ENCODE measurements around the gene NTM. TPM values are rescaled to one million over a fixed set of nuclear protein-coding genes. Genes with fewer than 3 reads are reported as not detected.

The NTM gene
- total and polyA plus RNA-seq, 2 of the 8 experiments (the other 6 are each of a cell fraction or from before 2014, with no cell fraction given), result 13.4 to 20.0 TPM

- H3K79me1 ChIP-seq (ENCODE audit: low read depth, low read length), result no peaks in the 10 kb centered on the region
- peaks cover 0 to 4% of the 10 kb centered on the region in 2 experiments for H4K20me1 ChIP-seq (replicated peaks in 1 of 2; ENCODE audit: control insufficient read depth in 1 of 2, insufficient read depth in 2 of 2, low read length in 2 of 2)
- no peaks in the 10 kb centered on the region for H3K36me3 ChIP-seq (ENCODE audit: control insufficient read depth in 2 of 4, insufficient read depth in 4 of 4, low read length in 3 of 4)
- no peak overlapping the region for H2AFZ ChIP-seq (ENCODE audit: low read length)
- no peak overlapping the region for H3K56ac ChIP-seq (replicated peaks; ENCODE audit: insufficient read length, low read depth, low read length)
- H4K8ac ChIP-seq (ENCODE audit: extremely low read depth, insufficient read depth, low read length), result no peak overlapping the region
- no peak overlapping the region for H2BK12ac ChIP-seq (ENCODE audit: low read depth, low read length)
- no peak overlapping the region for H3K23ac ChIP-seq (ENCODE audit: insufficient read length)
- no peak overlapping the region for H4K91ac ChIP-seq (replicated peaks; ENCODE audit: insufficient read length, low read length)
- H3K14ac ChIP-seq (ENCODE audit: insufficient read length), result no peak overlapping the region
- CTCF ChIA-PET (ENCODE audit: partially characterized antibody), result interaction anchor here (0.6 to 11.9 kb wide), 18 partner anchors 18 to 777 kb away, joined by 3 to 115 read pairs (median 6); no protein-coding TSS in a partner anchor
- H3K9ac ChIP-seq (replicated peaks in 1 of 4; ENCODE audit: extremely low read depth in 1 of 4, low read depth in 3 of 4, low read length in 3 of 4), result no peak overlapping the region
- H2BK20ac ChIP-seq (ENCODE audit: low read length), result no peak overlapping the region
- no peak overlapping the region for H3K4ac ChIP-seq (replicated peaks; ENCODE audit: insufficient read length, low read depth, low read length)
- no peak for DNase-seq (ENCODE audit: low read depth in 1 of 2, low spot score in 2 of 2)
- 90% methylated on average over 1 of the region's 1 CpG; no CpG with 5 or more reads in 1 of the 2 experiments for WGBS, 2 experiments (ENCODE audit: extremely low coverage in 1 of 2, insufficient coverage in 1 of 2, insufficient read length in 1 of 2, insufficient replicate concordance in 2 of 2, low coverage in 1 of 2, low lambda C conversion rate in 2 of 2, missing lambda C conversion rate in 1 of 2)
- no peaks in the 10 kb centered on the region for H3K9me3 ChIP-seq (ENCODE audit: insufficient read depth in 2 of 2, low read depth in 1 of 2, low read length in 1 of 2)
- no peak overlapping the region for H3K4me2 ChIP-seq (ENCODE audit: insufficient read depth in 1 of 2, low read depth in 2 of 2, low read length in 2 of 2)
- TF ChIP-seq SIRT6 (IDR thresholded peaks at IDR 0.05; ENCODE audit: low read length) (no peak), KDM4A (IDR thresholded peaks at IDR 0.05; ENCODE audit: low read depth, low read length, severe bottlenecking) (no peak), BCL11A (IDR thresholded peaks at IDR 0.05; ENCODE audit: low read depth in 2 of 2, low read length in 2 of 2) (no peak), MAFK (IDR thresholded peaks at IDR 0.05; ENCODE audit: low read depth, low read length) (no peak)
- H2AK5ac ChIP-seq (ENCODE audit: low read depth, low read length), result no peak overlapping the region
- no peak overlapping the region for H3K4me3 ChIP-seq (ENCODE audit: extremely low read depth in 1 of 4, insufficient read depth in 2 of 4, low read depth in 3 of 4, low read length in 4 of 4)
- peaks cover 0 to 38% (median 23%) of the 10 kb centered on the region in 4 experiments; a peak in 6 of 7 replicates for H3K27me3 ChIP-seq (replicated peaks in 1 of 4; ENCODE audit: control insufficient read depth in 3 of 4, extremely low read depth in 1 of 4, insufficient read depth in 3 of 4, low read length in 3 of 4)
- H3K4me1 ChIP-seq (replicated peaks in 1 of 4; ENCODE audit: control insufficient read depth in 3 of 4, insufficient read depth in 4 of 4, low read length in 3 of 4), result peaks cover 0 to 9% (median 4%) of the 10 kb centered on the region in 4 experiments; a peak in 5 of 7 replicates
- H3K79me2 ChIP-seq (ENCODE audit: control insufficient read depth in 1 of 2, insufficient read depth in 2 of 2, low read length in 2 of 2), result no peaks in the 10 kb centered on the region
- no peak for FAIRE-seq
- H2BK5ac ChIP-seq (ENCODE audit: low read depth, low read length), result no peak overlapping the region
- H3K18ac ChIP-seq (ENCODE audit: extremely low read depth, low read length), result no peak overlapping the region
- POLR2A ChIA-PET (ENCODE audit: partially characterized antibody), result interaction anchor here (1.4 kb wide), 2 partner anchors 17 to 433 kb away, joined by 3 read pairs; no protein-coding TSS in a partner anchor
- H3K23me2 ChIP-seq (ENCODE audit: low read depth, low read length), result peaks cover 2% of the 10 kb centered on the region
- H2BK15ac ChIP-seq (ENCODE audit: low read length), result no peak overlapping the region
- H3K27ac ChIP-seq (ENCODE audit: low read depth, low read length), result no peak overlapping the region
- no peak overlapping the region for H4K5ac ChIP-seq (ENCODE audit: insufficient read length, low read depth, low read length)
- H2BK120ac ChIP-seq (replicated peaks; ENCODE audit: low read depth, low read length), result no peak overlapping the region
These were observed 322.5 kb downstream of the NTM start for GRCh38 chr11:131692961-131693360.
